ENCODE data around the gene CARD10.
A peak's percentile ranks its signal among the peaks of the same experiment; 100 is the strongest.

- TF ChIP-seq CTCF (conservative IDR thresholded peaks at IDR 0.05; ENCODE audit: low read depth, low read length) (peak; percentile 84), EZH2 (IDR thresholded peaks at IDR 0.05; ENCODE audit: borderline replicate concordance, low read depth, low read length, poor library complexity, severe bottlenecking) (peak; percentile 75)
These were observed 42.2 kb upstream of the CARD10 start for GRCh38 chr22:37561212-37562048.

All from A673 (cell line).